WTC11 (cell line): Measurements from ENCODE around the gene MMP7. TPM values are rescaled to one million over a fixed set of nuclear protein-coding genes. Genes with fewer than 3 reads are reported as not detected.

Source experiments
- ATAC-seq: fragments of 200-7000 bp; cut with Tn5 transposase; 2 replicates; pipeline ENCODE4 v1.10.0; 2021; ENCODE audit warnings: mild to moderate bottlenecking, moderate library complexity
- CTCF ChIA-PET: fragments of 300-600 bp; sonication (Branson Sonifier 250); formaldehyde crosslinking; loops from one replicate; lab custom pipeline; 2021; ENCODE audit warnings: antibody characterized with exemption; lab: Charles Lee
- POLR2A ChIA-PET: fragments of 350-600 bp; sonication (Branson Sonifier 250); formaldehyde crosslinking; loops from one replicate; lab custom pipeline; 2021; ENCODE audit warnings: antibody characterized with exemption; lab: Charles Lee
- DNase-seq: peaks from one replicate; pipeline ENCODE4 v3.0.0; 2021; ENCODE audit warnings: low spot score
- H3K27ac Mint-ChIP-seq: 2 replicates; pipeline ENCODE4 v1.8.0; 2021; ENCODE audit warnings: mixed read lengths
- H3K27me3 Mint-ChIP-seq: 2 replicates; pipeline ENCODE4 v1.8.0; 2021; ENCODE audit warnings: low read depth, mild to moderate bottlenecking, moderate library complexity, mixed read lengths
- H3K36me3 Mint-ChIP-seq: 2 replicates; pipeline ENCODE4 v1.8.0; 2021; ENCODE audit warnings: mixed read lengths
- H3K4me1 Mint-ChIP-seq: 2 replicates; pipeline ENCODE4 v1.8.0; 2022; ENCODE audit warnings: mixed read lengths
- H3K4me3 Mint-ChIP-seq: 2 replicates; pipeline ENCODE4 v1.8.0; 2021; ENCODE audit warnings: mild to moderate bottlenecking, moderate library complexity, mixed read lengths
- H3K9me3 Mint-ChIP-seq: 2 replicates; pipeline ENCODE4 v1.8.0; 2021; ENCODE audit warnings: mixed read lengths
- AFF4 ChIP-seq: sonication (generic); formaldehyde crosslinking; IDR thresholded peaks from 2 replicates; pipeline ENCODE4 v1.8.1; 2023; ENCODE audit warnings: mild to moderate bottlenecking, missing genetic modification reagents, borderline replicate concordance
- AR ChIP-seq: fragments of 250-450 bp; sonication (Bioruptor Pico); IDR thresholded peaks from 2 replicates; pipeline ENCODE4 v1.9.0; 2021; ENCODE audit warnings: mild to moderate bottlenecking
- ATF6 ChIP-seq: sonication (generic); formaldehyde crosslinking; IDR thresholded peaks from 2 replicates; pipeline ENCODE4 v1.8.1; 2023; ENCODE audit warnings: mild to moderate bottlenecking, missing genetic modification reagents
- E2F4 ChIP-seq: sonication (generic); formaldehyde crosslinking; IDR thresholded peaks from 2 replicates; pipeline ENCODE4 v1.8.1; 2022; ENCODE audit warnings: low read depth, mild to moderate bottlenecking, moderate library complexity, missing genetic modification reagents, borderline replicate concordance
- ELF4 ChIP-seq: sonication (generic); formaldehyde crosslinking; IDR thresholded peaks from 2 replicates; pipeline ENCODE4 v1.8.1; 2022; ENCODE audit warnings: low read depth, mild to moderate bottlenecking, moderate library complexity, missing genetic modification reagents
- EMX1 ChIP-seq: fragments of 250-450 bp; sonication (Bioruptor Pico); IDR thresholded peaks from 2 replicates; pipeline ENCODE4 v1.8.0; 2021; ENCODE audit warnings: mild to moderate bottlenecking
- HMGA2 ChIP-seq: fragments of 250-450 bp; sonication (Bioruptor Pico); IDR thresholded peaks from 2 replicates; pipeline ENCODE4 v1.4.0; 2021; ENCODE audit warnings: mild to moderate bottlenecking, moderate library complexity
- HMGXB4 ChIP-seq: sonication (generic); formaldehyde crosslinking; IDR thresholded peaks from 2 replicates; pipeline ENCODE4 v1.8.1; 2023; ENCODE audit warnings: mild to moderate bottlenecking, moderate library complexity, missing genetic modification reagents
- MLX ChIP-seq: sonication (generic); formaldehyde crosslinking; IDR thresholded peaks from 2 replicates; pipeline ENCODE4 v1.8.1; 2023; ENCODE audit warnings: mild to moderate bottlenecking, missing genetic modification reagents, moderate library complexity
- NFYB ChIP-seq: sonication (generic); formaldehyde crosslinking; conservative IDR thresholded peaks from 2 replicates; pipeline ENCODE4 v1.8.0; 2022; ENCODE audit warnings: low read depth, missing genetic modification reagents
- NR2C2 ChIP-seq: sonication (generic); formaldehyde crosslinking; IDR thresholded peaks from 2 replicates; pipeline ENCODE4 v1.8.0; 2022; ENCODE audit warnings: mild to moderate bottlenecking, missing genetic modification reagents
- NR3C1 ChIP-seq: sonication (generic); formaldehyde crosslinking; conservative IDR thresholded peaks from 2 replicates; pipeline ENCODE4 v1.8.1; 2023; ENCODE audit warnings: low read depth, mild to moderate bottlenecking, missing genetic modification reagents
- RELA ChIP-seq: sonication (generic); formaldehyde crosslinking; IDR thresholded peaks from 2 replicates; pipeline ENCODE4 v1.8.1; 2022; ENCODE audit warnings: missing genetic modification reagents, mild to moderate bottlenecking, borderline replicate concordance
- RORB ChIP-seq: fragments of 250-450 bp; sonication (Bioruptor Pico); IDR thresholded peaks from 2 replicates; pipeline ENCODE4 v1.9.0; 2021; ENCODE audit warnings: mild to moderate bottlenecking
- TCF7 ChIP-seq: sonication (generic); formaldehyde crosslinking; IDR thresholded peaks from 2 replicates; pipeline ENCODE4 v1.8.0; 2022; ENCODE audit warnings: mild to moderate bottlenecking, low read depth, missing genetic modification reagents, moderate library complexity
- USF1 ChIP-seq: sonication (generic); formaldehyde crosslinking; IDR thresholded peaks from 2 replicates; pipeline ENCODE4 v1.8.0; 2022; ENCODE audit warnings: mild to moderate bottlenecking, missing genetic modification reagents
- ZNF317 ChIP-seq: sonication (generic); formaldehyde crosslinking; IDR thresholded peaks from 2 replicates; pipeline ENCODE4 v1.8.1; 2023; ENCODE audit warnings: low read depth, mild to moderate bottlenecking, moderate library complexity, missing genetic modification reagents, borderline replicate concordance
- total RNA-seq: library from RNA; stranded (reverse); gene quantifications from 3 replicates; pipeline ENCODE4 v1.2.3, GENCODE V29; 2021

MMP7 gene
- total RNA-seq, 1 experiment from 2014 or later: 0.50 TPM

- no peak for TF ChIP-seq AFF4 (CRISPR knock-in tag)
- no peak for TF ChIP-seq AR (CRISPR knock-in tag)
- no peak for TF ChIP-seq RELA
- TF ChIP-seq MLX (CRISPR knock-in tag): no peak
- TF ChIP-seq ZNF317: no peak
Observed at GRCh38 chr11:102546427-102546826, 15.9 kb upstream of the MMP7 start (continued).

- H3K9me3 Mint-ChIP-seq: no peaks in the 10 kb centered on the region
- ATAC-seq (no peak), DNase-seq (no peak)
- POLR2A ChIA-PET: no interaction called here
- H3K4me3 Mint-ChIP-seq: no peak overlapping the region
- CTCF ChIA-PET: no interaction called here
- H3K36me3 Mint-ChIP-seq: no peaks in the 10 kb centered on the region
- H3K27ac Mint-ChIP-seq: no peak overlapping the region
- TF ChIP-seq TCF7 (CRISPR knock-in tag): no peak
- no peak for TF ChIP-seq ATF6 (CRISPR knock-in tag)
- no peak for TF ChIP-seq USF1 (CRISPR knock-in tag)
- TF ChIP-seq HMGXB4 (CRISPR knock-in tag): no peak
- TF ChIP-seq E2F4: no peak
- TF ChIP-seq ELF4 (CRISPR knock-in tag): no peak
- TF ChIP-seq HMGA2 (CRISPR knock-in tag): no peak
- no peak for TF ChIP-seq NFYB (CRISPR knock-in tag)
- TF ChIP-seq RORB (CRISPR knock-in tag): no peak
- TF ChIP-seq NR3C1 (CRISPR knock-in tag): no peak
- TF ChIP-seq MLX (CRISPR knock-in tag): no peak
- TF ChIP-seq EMX1 (CRISPR knock-in tag): no peak
- TF ChIP-seq NR2C2 (CRISPR knock-in tag): no peak
- H3K27me3 Mint-ChIP-seq: no peaks in the 10 kb centered on the region
- peaks cover 4% of the 10 kb centered on the region for H3K4me1 Mint-ChIP-seq
Observed at GRCh38 chr11:102545701-102546100, 15.2 kb upstream of the MMP7 start.
